GM18508 (cell line): Measurements from ENCODE around the gene DIP2C.
"Not testable (repeated sequence)": the region's sequence is repeated elsewhere in the genome, so short reads cannot be mapped to it uniquely, and the experiment has no call there.

Experiments used
- ATAC-seq: cut with Tn5 transposase; IDR thresholded peaks from one replicate; pipeline ENCODE4 v1.9.1; 2021; ENCODE audit warnings: moderate number of reproducible peaks; ENCODE audit not compliant: insufficient read depth, unreplicated experiment

The DIP2C gene

DNA sequence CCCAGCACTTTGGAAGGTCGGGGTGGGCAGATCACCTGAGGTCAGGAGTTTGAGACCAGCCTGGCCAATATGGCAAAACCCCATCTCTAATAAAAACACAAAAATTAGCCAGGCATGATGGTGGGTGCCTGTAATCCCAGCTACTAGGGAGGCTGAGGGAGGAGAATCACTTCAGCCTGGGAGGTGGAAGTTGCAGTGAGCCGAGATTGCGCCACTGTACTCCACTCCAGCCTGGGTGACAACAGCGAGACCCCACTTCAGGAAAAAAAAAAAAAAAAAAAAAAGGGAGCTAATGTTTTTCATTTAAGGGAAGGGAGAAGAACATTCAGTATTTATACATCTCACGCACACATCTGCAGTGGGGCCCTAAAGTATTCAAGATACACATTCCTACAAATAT, 176.8 kb downstream of the DIP2C start:
- not testable (repeated sequence) for ATAC-seq

DNA sequence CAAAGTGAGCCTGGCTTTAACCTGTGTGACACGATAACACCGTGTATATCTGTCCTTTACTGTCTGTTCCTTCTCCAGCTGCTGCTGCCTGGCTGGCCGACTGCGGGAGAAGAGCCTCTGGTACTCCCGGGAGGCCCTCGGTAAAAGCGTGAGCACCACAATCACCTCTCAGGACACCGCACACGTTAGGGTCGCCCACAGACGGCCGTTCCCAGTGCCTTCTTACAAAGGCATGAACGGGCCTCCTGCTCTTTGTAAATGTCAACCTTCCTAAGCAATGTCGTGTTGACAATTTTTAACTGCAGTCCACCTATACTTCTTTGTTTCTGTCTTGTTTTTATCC, 177.6 kb downstream of the DIP2C start:
- ATAC-seq: no peak

- peak; percentile 50 for ATAC-seq
Observed at GRCh38 chr10:511101-511848, 178.2 kb downstream of the DIP2C start.

DNA sequence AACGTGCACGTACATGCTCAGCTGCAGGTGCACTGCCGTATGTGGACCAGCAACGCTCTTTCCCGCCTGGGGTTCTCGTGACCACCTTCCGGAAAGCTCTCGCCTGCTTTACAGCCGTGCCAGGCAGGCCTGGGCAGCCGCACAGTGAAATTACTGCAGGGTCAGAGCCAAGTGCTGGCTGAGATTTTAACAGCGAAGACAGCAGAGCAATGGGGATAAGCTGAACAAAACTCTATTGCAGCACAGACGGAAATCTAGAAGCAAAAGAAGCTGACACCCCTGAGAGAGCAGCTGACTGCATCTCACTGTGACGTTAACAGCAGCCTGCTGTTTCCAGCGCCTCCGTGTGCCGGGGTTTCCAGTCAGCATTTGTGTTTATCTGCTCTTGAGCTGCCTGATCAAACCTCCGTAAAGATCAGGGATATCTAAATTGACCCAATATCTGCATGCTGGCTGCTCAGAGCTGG, 179.0 kb downstream of the DIP2C start:
- no peak for ATAC-seq

DNA sequence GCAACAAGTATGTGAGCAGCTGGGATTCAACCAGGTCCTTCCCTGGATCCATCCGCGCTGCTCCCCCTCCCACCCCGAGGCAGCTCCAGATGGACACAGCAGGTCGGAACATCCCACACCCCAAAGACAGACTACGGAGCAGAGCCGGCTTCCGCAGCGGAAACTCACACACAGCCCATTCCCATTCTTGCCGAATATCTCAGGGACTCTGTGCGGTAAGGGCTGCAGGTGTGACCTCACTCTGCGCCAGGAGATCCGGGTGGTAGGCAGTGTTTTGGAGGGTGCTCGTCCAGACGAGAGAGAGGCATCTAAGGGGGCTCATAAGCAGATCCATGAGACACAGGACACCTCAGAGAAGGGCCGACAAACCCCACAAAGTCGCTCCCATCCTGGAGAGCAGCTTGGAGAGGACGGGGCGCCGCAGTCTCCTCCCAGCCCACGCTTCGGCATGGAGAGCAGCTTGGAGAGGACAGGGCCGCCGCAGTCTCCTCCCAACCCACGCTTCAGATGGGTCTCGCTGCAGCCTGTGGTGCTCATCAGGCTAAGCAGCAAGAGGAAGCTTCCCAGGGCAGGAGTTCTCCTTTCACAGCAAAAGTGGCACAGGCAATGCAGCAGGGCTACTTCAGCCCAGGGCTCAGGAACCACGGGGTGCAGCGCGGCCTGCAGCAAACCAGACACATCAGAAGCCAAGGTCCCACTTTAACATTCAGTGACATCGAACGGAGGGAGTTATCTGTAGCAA, 179.9 kb downstream of the DIP2C start:
- no peak for ATAC-seq

DNA sequence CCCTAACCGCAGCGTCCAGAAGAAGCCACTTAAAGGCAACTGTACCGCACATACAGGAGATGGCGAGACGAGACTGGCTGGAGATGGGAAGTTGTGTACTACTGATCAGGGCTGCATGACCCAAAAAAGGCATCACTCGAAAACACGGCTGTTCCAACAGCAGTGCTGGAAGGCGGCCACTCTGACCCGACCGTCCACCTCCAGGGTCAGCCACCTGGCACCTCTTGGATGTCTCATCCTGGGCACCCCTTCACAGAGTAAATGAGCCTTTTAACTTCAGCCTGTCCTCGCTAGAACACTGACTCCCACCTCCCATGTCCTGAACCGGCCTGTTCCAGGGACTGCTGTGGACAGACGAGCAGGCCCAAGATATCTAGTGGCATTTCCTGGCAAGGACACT, 180.7 kb downstream of the DIP2C start:
- no peak for ATAC-seq

GRCh38 chr10:507908-508444, 181.5 kb downstream of the DIP2C start:
- no peak for ATAC-seq

- no peak for ATAC-seq
Observed at GRCh38 chr10:507355-507699, 182.1 kb downstream of the DIP2C start.

DNA sequence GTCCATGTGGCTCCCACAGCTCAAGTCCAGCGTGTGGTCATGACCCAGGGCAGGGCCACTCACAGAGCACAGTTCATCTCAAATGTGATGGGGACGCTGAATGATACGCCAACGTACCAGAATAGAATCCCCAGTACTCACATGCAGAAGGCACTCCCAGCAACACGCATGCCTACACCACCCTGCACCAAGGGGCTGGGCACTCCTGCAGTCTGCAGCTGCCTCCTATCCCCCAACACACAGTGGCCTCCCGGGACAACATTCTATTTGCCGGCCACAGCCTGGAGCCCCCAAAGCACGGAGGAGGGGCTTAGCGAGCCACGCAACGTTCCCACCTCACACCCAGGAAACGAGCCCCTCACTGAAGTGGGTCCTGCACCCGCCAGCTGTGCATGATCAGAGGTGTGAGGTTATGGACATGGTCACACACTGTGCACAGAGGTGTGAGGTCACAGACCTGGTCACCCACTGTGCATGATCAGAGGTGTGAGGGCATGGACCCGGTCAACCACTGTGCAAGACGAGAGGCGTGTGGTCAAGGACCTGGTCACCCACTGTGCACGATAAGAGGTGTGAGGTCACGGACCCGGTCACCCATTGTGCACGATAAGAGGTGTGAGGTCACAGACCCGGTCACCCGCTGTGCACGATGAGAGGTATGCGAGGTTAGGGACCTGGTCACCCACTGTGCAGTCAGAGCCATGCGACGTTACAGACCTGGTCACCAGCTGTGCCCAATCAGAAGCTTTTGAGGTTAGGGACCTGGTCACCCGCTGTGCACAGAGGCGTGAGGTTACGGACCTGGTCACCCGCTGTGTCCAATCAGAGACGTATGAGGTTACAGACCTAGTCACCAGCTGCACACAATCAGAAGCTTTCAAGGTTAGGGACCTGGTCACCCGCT, 182.8 kb downstream of the DIP2C start:
- ATAC-seq: no peak

DNA sequence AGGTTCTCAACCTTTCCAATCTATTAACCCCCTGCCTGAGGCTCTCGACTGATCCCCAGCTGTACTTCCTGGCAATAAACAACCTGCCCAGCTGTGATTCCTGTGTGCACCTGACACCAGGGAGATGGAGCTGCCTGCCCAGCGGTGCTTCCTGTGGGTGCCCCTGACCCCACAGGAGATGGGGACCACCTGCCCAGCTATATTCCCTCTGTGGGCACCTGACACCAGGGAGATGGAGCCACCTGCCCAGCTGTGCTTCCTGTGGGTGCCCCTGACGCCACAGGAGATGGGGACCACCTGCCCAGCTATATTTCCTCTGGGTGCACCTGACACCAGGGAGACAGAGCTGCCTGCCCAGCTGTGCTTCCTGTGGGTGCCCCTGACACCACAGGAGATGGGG, 184.0 kb downstream of the DIP2C start:
- ATAC-seq: no peak

DNA sequence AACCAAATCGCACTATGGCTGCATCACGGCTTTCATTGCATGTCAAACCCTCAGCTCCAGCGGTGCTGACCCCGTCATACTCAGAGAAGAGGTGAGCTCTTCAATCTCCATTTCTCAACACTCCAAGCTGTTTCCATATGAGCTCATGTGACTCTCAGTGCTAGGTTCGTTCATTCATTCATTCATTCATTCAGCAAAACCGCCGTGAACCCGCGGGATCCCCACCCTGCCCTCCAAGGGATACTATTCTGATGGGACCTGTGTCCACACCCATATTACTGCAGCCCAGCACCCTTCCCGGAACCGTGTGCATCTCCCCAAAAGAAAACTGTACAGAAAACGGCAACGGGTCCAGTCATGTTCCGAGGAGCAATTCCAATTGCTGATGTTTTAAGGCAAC, 184.7 kb downstream of the DIP2C start:
- no peak for ATAC-seq

GRCh38 chr10:504121-504611, 185.3 kb downstream of the DIP2C start:
- ATAC-seq: no peak

- no peak for ATAC-seq
Observed at GRCh38 chr10:501596-501995, 187.9 kb downstream of the DIP2C start.

GRCh38 chr10:500876-501275, 188.6 kb downstream of the DIP2C start:
- ATAC-seq: no peak

- no peak for ATAC-seq
Observed at GRCh38 chr10:499991-500390, 189.5 kb downstream of the DIP2C start.

DNA sequence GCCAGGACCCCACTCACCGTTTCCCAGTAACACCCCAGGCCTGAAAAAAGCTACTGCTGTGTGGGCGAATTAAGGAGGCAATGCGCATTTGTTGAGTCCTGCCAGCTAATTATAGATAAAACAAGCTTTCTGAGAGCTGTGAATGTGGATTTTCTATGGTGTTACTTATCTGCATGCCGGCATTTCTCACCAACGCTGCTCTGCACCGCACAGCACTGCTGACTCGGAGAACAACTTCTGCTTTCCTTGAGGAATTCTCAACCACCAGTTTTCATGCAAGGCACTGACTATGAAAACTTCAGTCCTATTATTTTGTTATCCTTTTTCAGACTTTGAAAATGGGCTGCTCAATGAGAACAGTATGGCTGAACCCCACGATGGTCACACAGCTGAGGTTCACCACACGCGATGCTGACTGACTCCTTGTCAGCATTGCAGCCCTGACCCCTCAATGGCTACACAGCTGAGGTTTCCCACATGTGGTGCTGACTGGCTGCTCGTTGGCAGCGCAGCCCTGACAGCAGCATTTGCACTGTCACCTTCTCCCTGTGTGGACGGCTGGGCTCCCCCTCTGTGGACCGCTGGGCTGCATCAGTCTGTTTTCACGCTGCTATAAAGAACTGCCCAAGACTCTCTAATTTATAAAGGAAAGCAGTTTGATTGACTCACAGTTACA, 190.6 kb downstream of the DIP2C start:
- ATAC-seq: no peak

DNA sequence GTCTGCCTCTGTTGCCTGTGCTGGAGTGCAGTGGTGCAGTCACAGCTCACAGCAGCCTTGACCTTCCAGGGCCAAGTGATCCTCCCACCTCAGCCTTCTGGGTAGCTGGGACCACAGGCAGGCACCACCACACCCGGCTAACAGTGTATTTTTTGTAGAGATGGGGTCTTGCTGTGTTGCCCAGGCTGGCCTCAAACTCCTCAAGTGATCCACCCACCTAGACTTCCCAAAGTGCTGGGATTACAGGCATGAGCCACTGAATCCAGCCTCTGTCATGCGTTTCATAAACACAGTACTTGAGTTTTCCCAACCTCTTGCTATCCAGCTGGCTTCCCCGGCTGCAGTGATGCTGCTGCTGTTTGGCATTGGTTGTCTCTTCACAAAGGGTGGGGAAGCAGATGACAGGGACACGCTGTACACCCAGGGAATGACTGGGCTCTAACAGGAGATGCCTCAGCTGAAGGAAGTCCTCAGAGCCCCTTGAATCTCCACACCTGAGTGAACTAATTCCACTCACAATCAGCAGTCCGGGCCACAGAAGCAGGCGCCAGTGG, 191.5 kb downstream of the DIP2C start:
- no peak for ATAC-seq

- ATAC-seq: no peak
Observed at GRCh38 chr10:497289-497688, 192.2 kb downstream of the DIP2C start.

- no peak for ATAC-seq
Observed at GRCh38 chr10:494556-494955, 194.9 kb downstream of the DIP2C start.

DNA sequence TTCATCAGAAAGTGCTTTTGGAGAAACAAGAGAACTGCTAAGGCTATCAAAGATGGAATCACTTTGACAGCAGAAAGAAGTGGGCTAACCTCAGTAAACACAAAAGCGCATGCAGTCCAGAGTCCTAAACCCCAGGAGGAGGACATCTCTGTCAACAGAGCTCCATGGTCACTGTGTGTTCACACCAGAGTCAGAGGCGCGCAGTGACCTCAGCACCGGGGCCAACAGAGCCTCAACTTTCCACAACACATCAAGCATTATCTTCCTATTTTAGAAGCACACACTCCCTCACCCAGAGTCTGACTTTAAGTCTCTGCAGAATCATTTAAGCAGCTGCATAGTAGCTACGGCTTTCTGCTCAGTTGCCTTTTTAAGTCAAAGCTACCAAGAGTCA, 195.3 kb downstream of the DIP2C start:
- ATAC-seq: no peak
